Measurements from ENCODE around the gene AMMECR1L.
"Not testable (repeated sequence)": the region's sequence is repeated elsewhere in the genome, so short reads cannot be mapped to it uniquely, and the experiment has no call there.

Gene AMMECR1L

DNA sequence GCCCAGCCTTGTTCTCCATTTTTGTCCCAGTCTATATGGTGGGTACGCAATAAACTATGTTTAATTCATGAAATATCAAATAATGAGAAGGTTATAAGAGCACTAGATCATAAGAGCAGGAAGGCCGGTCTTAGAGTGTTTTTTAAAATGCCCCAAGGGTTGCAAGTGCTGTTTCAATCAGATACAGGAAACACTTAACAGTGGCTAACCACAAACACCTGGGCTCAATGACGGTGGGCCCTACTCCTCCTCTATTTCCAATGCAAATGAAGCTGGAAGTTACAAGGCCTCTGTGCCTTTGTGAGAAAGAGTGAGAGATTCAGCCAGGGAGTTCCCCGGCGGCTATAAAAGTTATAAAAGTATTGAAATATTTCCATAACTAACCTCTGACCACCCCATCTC, 55.9 kb downstream of the AMMECR1L start:
- peak; percentile 78 for DNase-seq

DNA sequence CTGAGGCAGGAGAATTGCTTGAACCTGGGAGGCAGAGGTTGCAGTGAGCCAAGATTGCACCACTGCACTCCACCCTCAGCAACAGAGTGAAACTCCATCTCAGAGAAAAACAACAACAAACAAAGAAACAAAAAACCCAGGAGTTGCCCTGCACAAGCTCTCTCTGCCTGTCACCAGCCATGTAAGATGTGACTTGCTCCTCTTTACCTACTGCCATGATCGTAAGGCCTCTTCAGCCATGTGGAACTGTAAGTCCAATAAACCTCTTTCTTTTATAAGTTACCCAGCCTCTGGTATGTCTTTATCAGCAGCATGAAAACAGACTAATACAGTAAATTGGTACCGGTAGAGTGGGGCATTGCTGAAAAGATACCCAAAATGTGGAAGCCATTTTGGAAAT, 59.0 kb downstream of the AMMECR1L start:
- DNase-seq = not testable (repeated sequence)

DNA sequence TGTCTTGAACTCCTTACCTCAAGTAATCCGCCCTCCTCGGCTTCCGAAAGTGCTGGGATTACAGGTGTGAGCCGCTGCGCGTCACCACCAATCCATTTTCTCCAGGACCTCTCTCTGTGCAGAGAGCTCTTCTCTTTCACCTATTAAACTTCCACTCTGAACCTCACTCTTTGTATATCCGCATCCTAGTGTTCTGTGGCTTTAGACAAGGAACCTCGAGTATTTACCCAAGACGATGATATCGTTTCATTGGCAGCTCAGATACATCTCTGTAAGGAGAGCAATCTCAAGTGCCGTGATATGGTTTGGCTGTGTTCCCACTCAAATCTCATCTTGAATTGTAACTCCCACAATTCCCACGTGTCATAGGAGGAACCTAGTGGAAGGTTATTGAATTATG, 59.7 kb downstream of the AMMECR1L start:
- no peak for DNase-seq

DNA sequence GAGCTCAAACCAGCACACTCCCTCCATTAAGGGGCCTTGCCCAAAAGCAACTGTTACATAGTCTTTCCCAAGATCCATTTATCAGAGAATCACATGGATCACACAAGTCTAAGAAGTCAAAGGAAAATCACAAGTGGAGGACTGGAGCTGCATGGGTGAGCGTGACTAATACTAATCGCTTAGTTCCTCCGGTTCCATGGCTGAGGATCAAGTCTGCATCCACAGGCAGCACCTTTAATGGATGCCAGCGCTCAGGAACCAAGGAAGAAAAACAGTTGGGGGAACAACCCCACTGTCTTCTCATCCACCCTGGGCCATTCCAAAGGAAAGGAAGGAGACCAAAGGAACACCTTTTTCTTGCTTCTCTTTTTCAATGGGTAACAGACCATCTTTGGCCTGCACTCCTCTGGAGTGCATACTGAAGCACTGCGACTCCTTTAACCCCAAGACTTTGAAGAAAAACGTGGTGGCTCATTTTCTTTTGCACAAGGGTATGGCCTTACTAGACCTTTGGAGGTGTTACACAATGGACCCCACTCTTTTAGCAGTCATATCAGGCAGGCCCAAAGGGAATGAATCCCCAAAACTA, 65.6 kb downstream of the AMMECR1L start:
- DNase-seq = peak; percentile 11

DNA sequence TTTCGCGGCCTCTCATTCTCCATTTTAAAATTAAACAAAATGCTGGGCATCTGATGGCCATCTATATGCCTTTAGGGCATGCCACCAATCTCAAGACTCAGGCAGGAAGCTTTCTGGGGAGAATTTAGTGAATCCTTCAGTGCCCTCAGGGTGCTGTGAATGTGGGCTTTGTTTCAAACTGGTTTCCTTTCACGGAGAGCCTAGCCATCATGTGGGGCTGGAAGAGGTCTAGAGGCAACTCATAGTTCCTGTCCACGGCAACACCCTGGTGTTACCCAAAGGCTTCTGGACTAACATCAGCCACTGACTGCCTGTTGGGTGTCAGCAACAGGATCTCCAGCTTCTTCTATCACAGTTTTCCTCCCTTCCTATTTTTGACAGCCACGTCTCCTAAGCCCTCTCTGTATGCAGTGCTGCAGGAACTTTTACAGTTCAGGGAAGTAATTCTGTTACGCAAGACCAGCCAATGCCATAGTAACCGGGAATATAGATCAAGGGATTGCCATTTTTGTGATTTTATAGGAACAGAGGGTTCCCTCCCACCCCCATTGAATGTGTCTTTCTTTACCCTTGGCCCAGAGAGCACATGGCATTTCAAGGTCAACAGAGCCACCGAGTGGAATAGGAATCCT, 66.8 kb downstream of the AMMECR1L start:
- DNase-seq = no peak

DNA sequence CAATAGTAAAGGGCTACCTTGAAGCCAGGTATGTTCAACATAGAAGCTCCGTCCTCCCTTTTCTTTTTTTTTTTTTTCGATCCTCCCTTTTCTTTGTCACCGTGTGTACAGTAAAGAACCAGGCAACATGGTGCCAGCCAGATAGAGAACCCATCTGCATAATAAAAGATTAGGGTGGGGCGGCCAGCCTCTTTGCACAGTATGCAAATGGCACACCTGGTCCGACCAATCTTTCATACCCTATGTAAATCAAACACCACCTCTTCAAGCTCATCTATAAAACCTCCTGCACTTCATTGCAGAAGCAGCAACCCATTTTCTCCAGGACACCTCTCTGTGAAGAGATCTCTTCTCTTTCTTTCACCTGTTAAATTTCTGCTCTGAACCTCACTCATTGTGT, 67.5 kb downstream of the AMMECR1L start:
- no peak for DNase-seq

DNA sequence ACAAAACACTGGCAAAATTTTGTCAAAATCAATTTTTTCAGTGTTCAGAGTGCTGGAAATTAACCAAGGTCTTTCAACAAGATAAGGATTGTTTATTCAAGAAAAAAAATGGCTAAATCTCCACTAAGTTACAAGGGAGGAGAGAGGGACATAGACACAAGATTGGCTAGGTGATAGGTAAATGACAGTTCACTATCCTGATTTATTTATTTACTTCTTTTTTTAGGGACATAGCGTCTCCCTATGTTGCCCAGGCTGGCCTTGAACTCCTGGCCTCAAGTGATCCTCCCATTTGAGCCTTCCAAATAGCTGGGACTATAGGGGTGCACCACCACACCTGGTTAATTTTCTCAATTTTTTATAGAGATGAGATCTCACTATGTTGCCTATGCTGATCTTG, 71.1 kb downstream of the AMMECR1L start:
- no peak for DNase-seq

DNA sequence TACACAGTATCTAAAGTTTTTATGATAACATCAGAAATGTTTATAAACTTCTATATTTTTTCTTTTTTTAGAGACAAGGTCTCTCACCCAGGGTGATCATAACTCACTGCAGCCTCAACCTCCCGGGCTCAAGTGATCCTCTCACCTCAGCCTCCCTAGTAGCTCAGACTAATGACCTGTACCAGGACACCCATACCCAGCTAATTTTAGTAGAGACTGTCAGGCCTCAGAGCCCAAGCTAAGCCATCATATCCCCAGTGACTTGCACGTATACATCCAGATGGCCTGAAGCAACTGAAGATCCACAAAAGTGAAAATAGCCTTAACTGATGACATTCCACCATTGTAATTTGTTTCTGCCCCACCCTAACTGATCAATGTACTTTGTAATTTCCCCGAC, 73.3 kb downstream of the AMMECR1L start:
- not testable (repeated sequence) for DNase-seq

Data from activated CD4-positive, alpha-beta T cell treated with anti-CD3 and anti-CD28 coated beads for 48 hours (primary cell).